GM20000 (cell line): Measurements from ENCODE around the gene NR2C1.
"Not testable (repeated sequence)": the region's sequence is repeated elsewhere in the genome, so short reads cannot be mapped to it uniquely, and the experiment has no call there.

ENCODE experiments used
- DNase-seq: peaks from one replicate; pipeline ENCODE4 v3.0.0; 2012; ENCODE audit warnings: low spot score
- TF ChIP-seq, protein P1 (sequence below): IDR thresholded peaks from 2 replicates; pipeline ENCODE4 v1.5.1; 2012; ENCODE audit warnings: mild to moderate bottlenecking, control low read depth; ENCODE audit errors: extremely low read depth, missing control alignments

The NR2C1 gene

DNA sequence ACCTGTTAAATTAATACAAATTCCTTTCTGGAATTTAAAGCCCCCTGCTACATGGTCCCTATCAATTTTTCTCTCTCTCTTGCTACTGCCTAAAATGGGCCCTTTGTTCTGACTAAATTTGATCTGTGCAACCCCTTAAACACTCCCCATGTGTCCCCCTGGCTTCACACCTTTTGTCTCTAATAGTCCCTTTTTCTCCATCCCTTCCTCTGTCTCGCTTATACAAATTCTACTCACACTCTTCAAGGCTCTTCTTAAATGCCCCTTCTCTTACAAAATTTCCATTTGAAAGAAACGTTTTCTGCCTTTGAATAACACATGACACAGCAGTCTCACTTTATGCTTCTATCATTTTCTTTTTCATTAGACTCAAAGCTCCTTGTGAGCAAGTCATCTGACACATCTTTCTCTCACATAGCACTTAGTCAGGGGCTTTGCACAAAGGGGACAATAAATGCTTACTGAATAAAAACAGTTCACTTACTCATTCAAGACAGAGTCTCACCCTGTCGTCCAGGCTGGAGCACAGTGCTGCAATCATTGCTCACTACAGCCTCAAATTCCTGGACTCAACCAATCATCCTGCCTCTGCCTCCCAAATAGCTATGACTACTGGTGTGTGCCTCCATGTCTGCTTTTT, 41.5 kb upstream of the NR2C1 start:
- TF ChIP-seq, protein P1, sequence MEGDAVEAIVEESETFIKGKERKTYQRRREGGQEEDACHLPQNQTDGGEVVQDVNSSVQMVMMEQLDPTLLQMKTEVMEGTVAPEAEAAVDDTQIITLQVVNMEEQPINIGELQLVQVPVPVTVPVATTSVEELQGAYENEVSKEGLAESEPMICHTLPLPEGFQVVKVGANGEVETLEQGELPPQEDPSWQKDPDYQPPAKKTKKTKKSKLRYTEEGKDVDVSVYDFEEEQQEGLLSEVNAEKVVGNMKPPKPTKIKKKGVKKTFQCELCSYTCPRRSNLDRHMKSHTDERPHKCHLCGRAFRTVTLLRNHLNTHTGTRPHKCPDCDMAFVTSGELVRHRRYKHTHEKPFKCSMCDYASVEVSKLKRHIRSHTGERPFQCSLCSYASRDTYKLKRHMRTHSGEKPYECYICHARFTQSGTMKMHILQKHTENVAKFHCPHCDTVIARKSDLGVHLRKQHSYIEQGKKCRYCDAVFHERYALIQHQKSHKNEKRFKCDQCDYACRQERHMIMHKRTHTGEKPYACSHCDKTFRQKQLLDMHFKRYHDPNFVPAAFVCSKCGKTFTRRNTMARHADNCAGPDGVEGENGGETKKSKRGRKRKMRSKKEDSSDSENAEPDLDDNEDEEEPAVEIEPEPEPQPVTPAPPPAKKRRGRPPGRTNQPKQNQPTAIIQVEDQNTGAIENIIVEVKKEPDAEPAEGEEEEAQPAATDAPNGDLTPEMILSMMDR: no peak
- no peak for DNase-seq

GRCh38 chr12:95107362-95107761, 33.9 kb upstream of the NR2C1 start:
- no peak for DNase-seq
- TF ChIP-seq, protein P1: no peak

DNA sequence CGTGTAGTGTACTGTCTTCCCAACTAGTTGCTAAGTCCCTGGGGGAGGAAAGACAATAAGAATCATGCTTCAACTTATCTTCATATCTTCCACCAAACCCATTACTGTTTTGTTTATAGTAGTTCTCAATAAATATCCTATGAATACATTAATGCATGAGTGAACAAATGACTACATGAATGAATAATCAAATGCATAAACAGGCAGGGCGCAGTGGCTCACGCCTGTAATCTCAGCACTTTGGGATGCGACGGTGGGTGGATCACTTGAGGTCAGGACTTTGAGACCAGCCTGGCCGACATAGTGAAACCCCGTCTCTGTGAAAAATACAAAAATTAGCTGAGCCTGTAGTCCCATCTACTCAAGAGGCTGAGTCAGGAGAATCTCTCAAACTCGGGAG, 32.1 kb upstream of the NR2C1 start:
- DNase-seq: no peak
- TF ChIP-seq, protein P1: no peak

DNA sequence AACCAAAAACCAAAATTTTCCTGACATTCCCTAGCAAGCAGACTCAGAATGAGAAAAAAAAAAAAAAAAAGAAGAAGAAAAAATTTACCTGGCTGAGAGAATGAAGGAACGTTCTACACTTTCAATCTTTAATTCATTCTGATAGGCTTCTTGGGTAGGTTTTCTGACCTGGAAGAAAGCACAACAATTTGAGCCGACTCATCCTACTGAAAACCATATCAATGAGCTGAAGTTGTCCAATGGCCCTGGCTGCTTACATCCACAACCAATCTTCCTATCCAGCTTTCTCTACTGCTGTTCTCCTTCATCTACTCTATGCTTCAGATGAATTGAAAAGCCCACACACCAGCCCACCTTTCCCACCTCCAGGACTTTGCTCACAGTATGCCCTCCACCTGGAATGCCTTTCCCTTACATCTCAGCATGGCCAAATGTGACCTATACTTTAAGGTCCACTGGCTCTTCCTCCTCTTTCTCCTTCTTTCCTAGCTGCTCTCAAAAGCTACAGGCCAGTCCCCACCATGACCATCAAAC, 31.6 kb upstream of the NR2C1 start:
- TF ChIP-seq, protein P1: no peak
- DNase-seq: no peak

GRCh38 chr12:95102916-95103671, 29.7 kb upstream of the NR2C1 start:
- peak; percentile 61 for DNase-seq
- TF ChIP-seq, protein P1: no peak

GRCh38 chr12:95101957-95102356, 28.5 kb upstream of the NR2C1 start:
- DNase-seq: not testable (repeated sequence)

DNA sequence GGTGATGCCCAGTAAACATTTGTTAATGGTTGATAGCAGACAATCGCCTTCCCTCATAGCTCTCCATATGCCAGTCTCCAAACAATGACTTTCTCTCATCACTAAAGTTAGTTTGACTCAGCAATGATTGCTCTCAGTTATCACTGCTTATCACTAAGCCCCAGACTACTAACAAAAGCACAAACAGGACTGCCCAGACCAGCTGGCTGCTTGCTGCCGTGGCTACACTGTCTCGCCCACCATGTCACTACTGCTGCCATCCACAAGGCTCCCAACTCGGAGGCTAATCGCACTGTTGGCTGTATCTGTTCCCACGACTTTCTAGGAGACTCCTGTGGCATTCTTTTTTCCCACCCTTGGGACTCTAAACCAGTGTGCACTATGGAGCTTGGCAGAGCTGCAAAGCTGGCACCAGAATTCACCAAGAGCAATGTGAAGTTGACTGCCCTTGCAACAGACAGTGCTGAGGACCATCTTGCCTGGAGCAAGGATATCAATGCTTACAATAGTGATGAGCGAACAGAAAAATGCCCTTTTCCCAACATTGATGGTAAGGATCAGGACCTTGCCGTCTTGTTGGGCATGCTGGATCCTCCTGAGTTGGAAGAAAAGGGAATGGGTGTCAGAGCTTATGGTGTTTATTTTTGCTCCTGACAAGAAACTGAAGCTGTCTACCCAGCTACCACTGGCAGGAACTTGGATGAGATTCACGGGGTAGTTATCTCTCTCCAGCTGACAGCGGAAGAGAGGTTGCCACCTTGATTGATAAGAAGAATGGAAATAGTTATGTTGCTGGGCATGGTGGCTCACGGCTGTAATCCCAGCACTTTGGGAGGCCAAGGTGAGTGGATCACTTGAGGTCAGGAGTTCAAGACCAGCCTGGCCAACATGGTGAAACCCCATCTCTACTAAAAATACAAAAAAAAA, 27.1 kb upstream of the NR2C1 start:
- TF ChIP-seq, protein P1: no peak
- no peak for DNase-seq
